Heart left ventricle (tissue), 13 donors: ENCODE results near the gene RBM4.

Experiments
- POLR2A ChIP-seq, 2 donors: fragments of 450-650 bp; IDR thresholded peaks; one replicate each; pipeline ENCODE4 v1.6.1; 2017; ENCODE audit warnings: antibody characterized with exemption in 2 of 2, mild to moderate bottlenecking in 2 of 2, moderate library complexity in 2 of 2
- TF ChIP-seq, protein P1 (sequence below), 12 donors: fragments of 200-600 bp; sonication (generic) in 4 of 12; IDR thresholded peaks; one replicate each; pipeline versions ENCODE4 v1.5.0 to v1.8.0; 2018 to 2022; ENCODE audit warnings: antibody characterized with exemption in 12 of 12, mild to moderate bottlenecking in 5 of 12
- donor health status: ischemic (EF 13 %, LVEDD 7.1; RV severe dilation, severe dysfunction).
- donor health status: DM: no; HTN: yes; CAD: no.
- donor health status: DM: no; HTN: no; CAD: no.
- donor health status: ischemic (EF 25% LVEDD 6.9; RV normal size, moderate dysfunction).
- donor health status: ischemic (EF 25% LVEDD 5.7; RV mildly dilated, moderate dysfunction).
- donor health status: ischemic (EF 35%, LVEDD 5.7; RV mildly dilated, moderate dysfunction).
- donor health status: nonischemic (EF 11% LVEDD 7.7; RV severe dilation, severe dysfunction).
- donor health status: DM: yes; HTN: yes; CAD: no.
- donor health status: PGD.
- donor health status: ischemic (EF 29% LVEDD 5.4; RV normal size, mild dysfunction).
- donor health status: nonischemic (EF 23%, LVEDD 6.1; RV moderate dilation, normal function).

DNA sequence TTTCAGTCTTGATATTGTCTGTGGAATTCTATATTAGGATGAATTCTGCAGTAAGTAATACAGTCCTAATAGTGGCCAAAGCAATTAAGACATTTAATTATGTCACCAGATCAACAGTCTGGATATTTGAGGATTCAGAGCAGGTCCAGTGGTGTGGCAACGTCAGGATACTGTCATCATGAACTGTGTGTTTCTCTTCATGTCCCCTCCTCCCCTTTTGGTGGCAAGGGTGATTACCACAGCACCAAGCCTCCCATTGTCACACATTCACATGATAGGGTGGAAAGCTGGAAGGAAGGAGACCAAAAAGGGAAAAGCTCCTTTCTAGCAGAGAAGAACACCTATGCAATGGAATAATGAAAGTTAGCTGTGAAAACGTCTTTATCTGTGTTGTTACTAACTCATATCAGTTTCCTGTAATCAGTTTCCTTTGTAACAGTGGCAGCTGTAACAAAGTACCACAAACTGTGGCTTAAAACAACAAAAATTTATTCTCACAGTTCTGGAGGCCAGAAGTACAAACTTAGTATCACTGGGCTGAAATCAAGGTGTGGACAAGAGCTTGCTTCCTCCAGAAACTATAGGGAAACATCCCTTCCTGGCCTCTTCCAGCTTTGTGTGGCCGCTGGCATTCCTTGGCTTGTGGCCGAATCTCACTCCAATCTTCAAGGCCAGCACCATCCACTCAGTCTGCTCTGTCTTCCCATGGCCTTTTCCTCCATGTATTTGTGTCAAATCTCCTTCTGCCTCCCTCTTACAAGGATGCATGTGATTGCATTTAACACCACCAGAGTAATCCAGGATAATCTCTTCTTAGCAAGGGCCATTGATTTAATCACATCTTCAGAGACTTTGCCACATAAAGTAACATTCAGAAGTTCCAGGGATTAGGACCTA, 28.5 kb upstream of the RBM4 start:
- TF ChIP-seq, protein P1, sequence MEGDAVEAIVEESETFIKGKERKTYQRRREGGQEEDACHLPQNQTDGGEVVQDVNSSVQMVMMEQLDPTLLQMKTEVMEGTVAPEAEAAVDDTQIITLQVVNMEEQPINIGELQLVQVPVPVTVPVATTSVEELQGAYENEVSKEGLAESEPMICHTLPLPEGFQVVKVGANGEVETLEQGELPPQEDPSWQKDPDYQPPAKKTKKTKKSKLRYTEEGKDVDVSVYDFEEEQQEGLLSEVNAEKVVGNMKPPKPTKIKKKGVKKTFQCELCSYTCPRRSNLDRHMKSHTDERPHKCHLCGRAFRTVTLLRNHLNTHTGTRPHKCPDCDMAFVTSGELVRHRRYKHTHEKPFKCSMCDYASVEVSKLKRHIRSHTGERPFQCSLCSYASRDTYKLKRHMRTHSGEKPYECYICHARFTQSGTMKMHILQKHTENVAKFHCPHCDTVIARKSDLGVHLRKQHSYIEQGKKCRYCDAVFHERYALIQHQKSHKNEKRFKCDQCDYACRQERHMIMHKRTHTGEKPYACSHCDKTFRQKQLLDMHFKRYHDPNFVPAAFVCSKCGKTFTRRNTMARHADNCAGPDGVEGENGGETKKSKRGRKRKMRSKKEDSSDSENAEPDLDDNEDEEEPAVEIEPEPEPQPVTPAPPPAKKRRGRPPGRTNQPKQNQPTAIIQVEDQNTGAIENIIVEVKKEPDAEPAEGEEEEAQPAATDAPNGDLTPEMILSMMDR (IDR thresholded peaks at IDR 0.05): no peak
- TF ChIP-seq POLR2A (IDR thresholded peaks at IDR 0.05): no peak
